Measurements from ENCODE around the gene PTPRCAP. TPM values are rescaled to one million over a fixed set of nuclear protein-coding genes. Genes with fewer than 3 reads are reported as not detected.

PTPRCAP gene
- total RNA-seq, 1 experiment from 2014 or later, result 1.3 TPM

- Mint-ChIP-seq H3K27me3 (ENCODE audit: unreplicated experiment) (no peaks in the 10 kb centered on the region), H3K36me3 (ENCODE audit: insufficient read depth, unreplicated experiment) (peaks cover 60% of the 10 kb centered on the region), H3K9me3 (ENCODE audit: low read depth, unreplicated experiment) (no peaks in the 10 kb centered on the region), H3K27ac (ENCODE audit: unreplicated experiment) (no peak overlapping the region), H3K4me1 (ENCODE audit: low read depth, unreplicated experiment) (peaks cover 12% of the 10 kb centered on the region), H3K4me3 (ENCODE audit: low read depth, unreplicated experiment) (no peak overlapping the region)
- CTCF ChIA-PET, result no interaction called here
- intact Hi-C loops (cut with micrococcal nuclease; ENCODE audit: unreplicated experiment), result no loop called here
- TF ChIP-seq CTCF (IDR thresholded peaks at IDR 0.05; ENCODE audit: unreplicated experiment), result no peak
- BruUV-seq (replicated peaks), result no TSS peak
- DNase-seq, result no peak
Measured at GRCh38 chr11:67435031-67435726, 2.3 kb downstream of the PTPRCAP start.

GRCh38 chr11:67434395-67434881, 3.0 kb downstream of the PTPRCAP start:
- Mint-ChIP-seq H3K9me3 (ENCODE audit: low read depth, unreplicated experiment) (no peaks in the 10 kb centered on the region), H3K4me3 (ENCODE audit: low read depth, unreplicated experiment) (no peak overlapping the region), H3K36me3 (ENCODE audit: insufficient read depth, unreplicated experiment) (peaks cover 60% of the 10 kb centered on the region), H3K27me3 (ENCODE audit: unreplicated experiment) (no peaks in the 10 kb centered on the region), H3K27ac (ENCODE audit: unreplicated experiment) (no peak overlapping the region), H3K4me1 (ENCODE audit: low read depth, unreplicated experiment) (peaks cover 4% of the 10 kb centered on the region)
- TF ChIP-seq CTCF (IDR thresholded peaks at IDR 0.05; ENCODE audit: unreplicated experiment), result no peak
- no TSS peak for BruUV-seq (replicated peaks)
- CTCF ChIA-PET, result no interaction called here
- DNase-seq, result no peak
- intact Hi-C loops (cut with micrococcal nuclease; ENCODE audit: unreplicated experiment), result no loop called here

DNA sequence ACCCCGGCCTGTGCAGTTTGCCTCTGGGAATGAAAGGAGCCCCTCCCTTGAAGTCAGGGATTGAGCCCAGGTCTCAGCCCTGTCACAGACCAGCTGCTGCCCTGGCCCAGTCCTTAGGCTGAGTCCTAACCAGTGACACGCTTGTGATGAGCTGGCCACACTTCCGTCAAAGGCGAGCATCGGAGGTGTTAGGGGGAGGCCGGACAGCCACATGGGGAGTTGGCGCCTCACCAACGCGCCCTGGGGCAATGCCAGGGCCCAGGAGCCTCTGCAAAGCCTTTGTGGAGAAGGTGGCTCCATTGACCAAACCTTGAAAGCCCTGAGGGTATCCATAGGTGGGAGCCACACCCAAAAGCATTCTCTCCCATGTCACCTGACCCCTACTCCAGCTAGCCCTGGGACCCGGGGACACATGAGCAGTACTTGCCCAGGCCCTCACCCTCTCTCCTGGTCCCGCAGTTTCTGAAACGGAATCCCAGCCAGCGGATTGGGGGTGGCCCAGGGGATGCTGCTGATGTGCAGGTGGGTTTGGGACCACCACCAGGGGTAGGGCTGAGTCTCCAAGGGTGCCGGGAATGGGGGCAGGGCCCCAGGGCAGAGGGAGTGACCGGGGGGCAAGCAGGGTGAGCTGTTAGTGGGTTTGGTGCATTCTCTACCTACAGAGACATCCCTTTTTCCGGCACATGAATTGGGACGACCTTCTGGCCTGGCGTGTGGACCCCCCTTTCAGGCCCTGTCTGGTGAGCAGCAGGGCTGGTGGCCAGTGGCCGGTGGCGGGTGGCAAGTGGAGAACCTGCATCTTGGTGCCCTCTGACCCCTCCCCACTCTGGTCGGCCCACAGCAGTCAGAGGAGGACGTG, 3.7 kb downstream of the PTPRCAP start:
- H3K27me3 Mint-ChIP-seq (ENCODE audit: unreplicated experiment), result no peaks in the 10 kb centered on the region
- intact Hi-C loops (cut with micrococcal nuclease; ENCODE audit: unreplicated experiment), result no loop called here
- H3K36me3 Mint-ChIP-seq (ENCODE audit: insufficient read depth, unreplicated experiment), result peaks cover 60% of the 10 kb centered on the region
- no peak overlapping the region for H3K27ac Mint-ChIP-seq (ENCODE audit: unreplicated experiment)
- no peaks in the 10 kb centered on the region for H3K9me3 Mint-ChIP-seq (ENCODE audit: low read depth, unreplicated experiment)
- no TSS peak for BruUV-seq (replicated peaks)
- DNase-seq, result no peak
- H3K4me3 Mint-ChIP-seq (ENCODE audit: low read depth, unreplicated experiment), result no peak overlapping the region
- H3K4me1 Mint-ChIP-seq (ENCODE audit: low read depth, unreplicated experiment), result no peaks in the 10 kb centered on the region
- CTCF ChIA-PET, result no interaction called here
- TF ChIP-seq CTCF (IDR thresholded peaks at IDR 0.05; ENCODE audit: unreplicated experiment), result no peak

DNA sequence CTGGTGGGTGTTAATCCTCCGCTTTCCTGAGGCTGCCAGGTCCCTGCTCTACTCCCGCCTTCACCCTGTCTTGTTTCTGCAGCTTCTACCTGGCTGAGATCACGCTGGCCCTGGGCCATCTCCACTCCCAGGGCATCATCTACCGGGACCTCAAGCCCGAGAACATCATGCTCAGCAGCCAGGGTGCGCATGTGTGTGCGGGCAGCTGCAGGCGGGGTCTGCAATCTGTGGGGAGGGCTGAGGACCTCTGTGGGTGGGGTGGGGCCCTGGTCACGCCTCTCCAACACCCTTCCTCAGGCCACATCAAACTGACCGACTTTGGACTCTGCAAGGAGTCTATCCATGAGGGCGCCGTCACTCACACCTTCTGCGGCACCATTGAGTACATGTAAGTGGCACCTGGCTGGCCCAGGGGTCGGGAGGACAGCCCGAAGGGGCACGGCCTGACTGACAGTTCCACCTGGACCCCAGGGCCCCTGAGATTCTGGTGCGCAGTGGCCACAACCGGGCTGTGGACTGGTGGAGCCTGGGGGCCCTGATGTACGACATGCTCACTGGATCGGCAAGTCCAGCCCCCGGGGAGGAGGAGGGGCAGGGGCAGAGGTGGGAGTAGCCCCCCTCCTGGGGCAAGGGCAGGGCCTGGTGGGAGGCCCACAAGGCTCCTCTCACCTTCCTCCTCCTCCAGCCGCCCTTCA, 4.7 kb downstream of the PTPRCAP start:
- CTCF ChIA-PET, result no interaction called here
- H3K4me3 Mint-ChIP-seq (ENCODE audit: low read depth, unreplicated experiment), result no peak overlapping the region
- H3K27ac Mint-ChIP-seq (ENCODE audit: unreplicated experiment), result no peak overlapping the region
- no peak for DNase-seq
- H3K36me3 Mint-ChIP-seq (ENCODE audit: insufficient read depth, unreplicated experiment), result peaks cover 62% of the 10 kb centered on the region
- H3K9me3 Mint-ChIP-seq (ENCODE audit: low read depth, unreplicated experiment), result no peaks in the 10 kb centered on the region
- no TSS peak for BruUV-seq (replicated peaks)
- H3K4me1 Mint-ChIP-seq (ENCODE audit: low read depth, unreplicated experiment), result no peaks in the 10 kb centered on the region
- no peaks in the 10 kb centered on the region for H3K27me3 Mint-ChIP-seq (ENCODE audit: unreplicated experiment)
- intact Hi-C loops (cut with micrococcal nuclease; ENCODE audit: unreplicated experiment), result no loop called here
- TF ChIP-seq CTCF (IDR thresholded peaks at IDR 0.05; ENCODE audit: unreplicated experiment), result no peak

Measured in Calu3 (cell line).